Right forelimb (tissue), 1 donor: Measurements from ENCODE around the gene FIS1.

Experiments
- DNase-seq: peaks from one replicate; pipeline ENCODE4 v3.0.0-alpha.2; 2018

The FIS1 gene

DNA sequence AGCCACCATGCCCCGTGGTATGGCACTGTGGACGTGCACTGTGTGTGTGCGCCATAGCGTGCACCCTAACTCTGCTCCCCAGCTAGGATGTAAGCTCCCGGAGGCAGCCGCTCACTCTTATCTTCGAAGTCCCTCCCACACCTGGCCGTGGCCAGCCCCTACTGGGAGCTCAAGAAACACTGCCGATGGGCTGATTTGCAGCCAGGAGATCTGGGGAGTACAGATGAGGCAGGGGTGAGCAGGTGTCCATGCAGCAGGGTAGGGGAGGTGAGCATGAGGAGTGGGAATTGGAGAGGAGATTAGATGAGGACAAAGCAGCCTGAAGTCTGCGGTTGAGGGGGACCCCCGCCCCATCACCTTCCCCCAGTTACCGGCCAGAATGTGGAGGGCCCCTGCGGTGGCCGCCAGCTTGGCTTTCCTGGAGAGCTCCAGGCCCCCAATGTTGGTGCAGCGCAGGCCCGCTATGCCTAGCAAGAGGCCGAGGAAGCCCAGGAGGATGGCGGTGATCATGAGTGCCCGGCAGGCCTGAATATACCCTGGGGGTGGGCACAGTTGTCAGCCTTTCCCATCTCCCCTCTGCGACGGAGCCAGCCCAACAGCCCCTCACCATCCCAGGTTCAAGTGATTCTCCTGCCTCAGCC, 10.9 kb downstream of the FIS1 start:
- DNase-seq = no peak

DNA sequence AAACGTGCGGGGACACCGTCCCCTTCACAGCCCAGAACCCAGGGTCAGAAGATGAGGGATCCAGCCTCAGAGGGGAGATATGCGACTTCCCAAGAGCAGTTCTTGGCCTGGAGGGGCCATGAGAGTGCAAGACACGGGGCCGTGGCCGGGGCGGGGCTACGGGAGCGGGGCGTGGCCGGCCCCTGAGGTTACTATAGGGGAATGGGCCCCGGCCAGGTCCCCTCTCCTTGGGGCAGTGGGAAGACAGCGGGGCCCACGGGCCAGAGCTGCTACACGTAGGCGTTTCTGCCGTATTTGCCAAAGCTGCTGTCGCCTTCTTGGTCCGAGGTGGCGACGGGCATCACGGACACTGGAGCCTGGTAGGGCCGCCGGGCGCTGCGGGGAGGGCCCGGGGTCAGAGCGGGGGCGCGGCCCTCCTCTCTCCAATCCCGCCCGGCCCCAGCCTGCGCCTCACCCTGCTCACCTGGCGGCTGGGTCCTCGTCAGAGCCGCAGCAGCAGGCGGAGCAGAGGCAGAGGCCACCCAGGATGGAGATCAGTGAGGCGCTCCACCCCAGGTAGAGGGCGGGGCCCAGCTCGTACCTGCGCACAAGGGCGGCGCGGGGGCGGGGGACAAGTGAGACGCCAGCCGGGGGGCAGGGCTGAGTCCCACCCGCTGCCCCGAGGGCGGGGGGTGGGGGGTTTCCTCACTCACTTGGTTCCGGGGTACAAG, 12.6 kb downstream of the FIS1 start:
- DNase-seq = no peak

- DNase-seq = no peak
Measured at GRCh38 chr7:101231644-101232043, 13.2 kb downstream of the FIS1 start.

GRCh38 chr7:101226721-101227120, 18.2 kb downstream of the FIS1 start:
- DNase-seq = no peak

- DNase-seq = no peak
Measured at GRCh38 chr7:101225650-101226049, 19.2 kb downstream of the FIS1 start.

- no peak for DNase-seq
Measured at GRCh38 chr7:101223528-101223927, 21.4 kb downstream of the FIS1 start.

DNA sequence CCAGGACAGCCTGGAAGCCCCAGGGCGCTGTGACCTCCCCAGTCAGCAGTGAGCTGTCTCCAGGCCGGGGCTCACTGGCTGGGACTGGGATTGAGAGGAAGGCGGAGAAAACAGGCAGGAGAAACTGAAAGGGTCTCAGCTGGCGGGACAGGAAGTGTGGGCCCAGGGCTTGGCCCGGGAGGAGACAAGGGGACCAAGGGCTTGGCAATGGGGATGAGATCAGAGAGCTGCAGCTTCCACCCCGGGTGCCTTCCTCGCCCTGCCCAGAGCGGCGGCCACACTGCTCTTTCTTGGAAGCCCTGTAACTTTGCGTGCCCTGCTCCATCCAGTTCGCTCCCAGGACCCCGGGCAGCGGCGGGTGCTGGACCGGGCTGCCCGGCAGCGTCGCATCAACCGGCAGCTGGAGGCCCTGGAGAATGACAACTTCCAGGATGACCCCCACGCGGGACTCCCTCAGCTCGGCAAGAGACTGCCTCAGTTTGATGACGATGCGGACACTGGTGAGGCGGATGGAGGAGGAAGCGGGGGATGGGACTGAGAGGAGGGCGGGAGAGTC, 22.5 kb downstream of the FIS1 start:
- DNase-seq = no peak

DNA sequence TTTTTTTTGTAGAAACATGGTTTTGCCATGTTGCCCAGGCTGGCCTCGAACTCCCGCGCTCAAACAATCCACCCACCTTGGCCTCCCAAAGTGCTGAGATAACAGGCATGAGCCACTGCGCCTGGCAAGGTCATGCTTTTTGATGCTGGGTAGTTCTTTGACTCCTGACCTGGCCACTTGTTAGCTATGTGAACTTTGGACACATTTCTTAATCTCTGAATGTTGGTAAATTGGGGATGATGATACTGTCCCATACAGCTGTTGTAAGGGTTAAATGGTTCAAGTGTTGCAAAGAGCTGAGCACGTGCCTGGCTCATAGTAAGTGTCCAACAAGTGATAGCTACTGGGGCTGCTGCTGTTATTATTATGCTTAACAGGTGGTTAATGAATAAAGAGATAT, 24.6 kb downstream of the FIS1 start:
- no peak for DNase-seq

DNA sequence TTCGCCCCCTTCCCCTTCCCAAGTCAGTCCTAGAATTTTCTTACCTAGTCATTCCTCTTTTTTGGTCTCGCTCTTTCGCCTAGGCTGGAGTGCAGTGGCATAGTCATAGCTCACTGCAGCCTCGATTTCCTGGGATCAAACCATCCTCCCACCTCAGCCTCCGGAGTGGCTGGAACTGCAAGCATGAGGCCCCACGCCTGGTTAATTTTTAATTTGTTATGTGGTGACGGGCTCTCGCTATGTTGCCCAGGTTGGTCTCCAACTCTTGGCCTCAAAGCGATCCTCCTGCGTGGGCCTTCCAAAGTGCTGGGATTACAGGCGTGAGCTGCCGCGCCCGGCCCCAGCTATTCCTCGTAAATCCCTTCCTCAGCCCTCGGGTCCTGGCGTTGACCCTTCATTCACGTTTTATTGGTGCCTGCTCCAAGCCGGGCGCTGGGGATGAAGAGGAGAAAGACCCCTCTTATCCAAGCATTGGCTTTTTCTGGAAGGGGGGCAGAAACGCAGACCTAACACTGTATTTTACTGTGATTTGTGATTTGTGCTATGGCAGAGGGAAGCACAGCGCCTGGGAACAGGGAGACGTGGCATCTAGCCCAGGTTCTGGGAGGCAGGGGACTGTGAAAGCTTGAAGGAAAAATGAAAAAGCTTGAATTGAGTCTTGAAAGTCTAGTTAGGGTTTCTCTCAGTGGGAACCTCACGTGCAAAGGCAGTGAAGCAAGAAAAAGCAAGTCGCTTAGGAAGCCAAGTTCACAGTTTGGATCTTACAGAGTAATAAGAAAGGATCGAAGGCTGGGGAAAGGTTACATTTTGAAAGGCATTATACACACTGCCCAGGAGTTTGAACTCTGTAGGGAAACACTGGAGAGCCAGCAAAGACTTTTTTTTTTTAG, 26.4 kb downstream of the FIS1 start:
- DNase-seq = no peak

- DNase-seq = peak; percentile 94
Measured at GRCh38 chr7:101217388-101218235, 27.3 kb downstream of the FIS1 start, which contains the start of the genes PLOD3 and ZNHIT1. PLOD3 (minus strand) TSS chr7:101217581; CDS start chr7:101217274, 307 bp downstream. ZNHIT1 (plus strand) TSS chr7:101218165; CDS start chr7:101218196, 31 bp downstream.

GRCh38 chr7:101216860-101217387, 28.0 kb downstream of the FIS1 start:
- no peak for DNase-seq

GRCh38 chr7:101216001-101216859, 28.7 kb downstream of the FIS1 start:
- no peak for DNase-seq

- DNase-seq = no peak
Measured at GRCh38 chr7:101212014-101212413, 32.9 kb downstream of the FIS1 start.

GRCh38 chr7:101211501-101211900, 33.4 kb downstream of the FIS1 start:
- DNase-seq = no peak

GRCh38 chr7:101210143-101210542, 34.7 kb downstream of the FIS1 start:
- no peak for DNase-seq

DNA sequence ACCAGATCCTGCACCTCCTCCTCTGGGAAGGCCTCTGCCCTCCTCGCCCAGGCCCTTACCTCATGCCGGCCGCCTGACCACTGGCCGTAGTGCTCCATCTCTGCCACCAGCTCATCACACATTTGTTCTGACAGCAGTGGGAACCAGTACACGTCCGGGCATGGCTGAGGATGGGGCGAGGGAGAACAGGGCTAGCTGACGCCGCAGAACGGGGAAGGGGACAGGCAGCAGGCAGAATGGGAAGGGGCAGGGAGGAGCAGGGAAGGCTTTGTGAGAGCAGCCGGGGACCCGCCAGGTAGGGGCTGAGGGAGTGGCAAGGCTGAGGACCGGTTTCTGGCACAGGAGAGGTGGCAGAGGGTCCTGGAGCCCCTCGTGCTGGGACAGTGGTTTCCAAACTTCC, 36.1 kb downstream of the FIS1 start:
- DNase-seq = no peak

- no peak for DNase-seq
Measured at GRCh38 chr7:101207459-101207858, 37.4 kb downstream of the FIS1 start.

DNA sequence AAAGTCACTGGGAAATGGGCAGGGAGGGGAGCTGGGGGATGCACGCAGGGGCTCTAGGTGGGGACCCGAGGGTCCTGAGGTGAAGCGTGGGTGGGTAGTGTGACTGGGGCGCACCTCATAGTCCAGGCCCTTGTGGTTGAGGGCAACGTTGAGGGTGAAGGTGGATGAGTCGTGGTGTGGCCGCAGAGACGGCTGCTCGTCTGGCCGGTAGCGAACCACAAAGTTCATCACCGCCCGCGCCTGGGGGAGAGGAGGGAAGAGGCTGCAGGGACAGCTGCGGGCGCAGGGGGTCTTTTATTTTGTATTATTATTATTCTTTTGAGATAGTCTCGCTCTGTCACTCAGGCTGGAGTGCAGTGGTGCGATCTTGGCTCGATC, 38.2 kb downstream of the FIS1 start:
- DNase-seq = no peak

DNA sequence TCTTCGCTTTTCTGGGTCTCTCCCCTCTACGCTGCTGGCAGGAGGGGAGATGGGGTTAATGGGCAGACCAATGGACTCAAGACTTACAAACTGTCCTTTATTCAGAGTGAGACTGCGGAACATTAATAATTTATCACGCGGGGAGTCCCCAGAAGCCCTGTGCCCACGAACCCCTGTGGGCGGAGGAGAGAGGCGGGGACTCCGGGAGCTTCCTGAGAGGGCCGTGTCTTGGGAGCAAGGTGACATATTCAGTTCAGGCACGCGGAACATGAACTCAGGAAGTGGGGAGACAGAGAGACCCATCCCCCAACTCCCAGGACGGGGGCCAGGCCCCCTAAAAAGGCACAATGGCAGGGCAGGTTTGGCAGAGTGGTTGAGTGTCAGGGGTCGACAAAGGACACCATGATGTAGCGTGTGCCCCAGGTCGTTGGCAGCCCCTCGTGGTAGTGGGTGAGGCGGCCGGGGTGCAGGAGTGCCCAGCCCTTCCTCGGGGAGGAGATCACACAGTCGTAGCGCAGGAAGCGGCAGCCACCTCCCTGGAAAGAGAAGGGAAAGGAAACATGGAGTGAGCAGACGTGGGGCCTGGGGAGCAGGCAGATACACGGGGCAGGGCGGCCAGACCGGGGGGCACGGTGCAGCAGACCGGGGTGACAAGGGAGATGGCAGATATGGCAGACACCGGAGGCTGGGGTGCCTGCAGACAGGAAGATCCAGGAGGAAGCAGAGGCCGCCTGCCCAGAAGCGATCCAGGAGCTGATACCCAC, 38.8 kb downstream of the FIS1 start:
- DNase-seq = no peak
